ENCODE results near the gene AMIGO1.

Gene AMIGO1

GRCh38 chr1:109466125-109466451 lies 43.4 kb downstream of the AMIGO1 start:
- no peak for TF ChIP-seq CTCF (IDR thresholded peaks at IDR 0.05; ENCODE audit: low read length, missing control alignments)
- DNase-seq (ENCODE audit: low read depth) = no peak
- peak overlapping the region; percentile 40 for H3K4me3 ChIP-seq (replicated peaks; ENCODE audit: low read depth, low read length)

GRCh38 chr1:109457819-109458218 lies 51.7 kb downstream of the AMIGO1 start:
- no peak for TF ChIP-seq CTCF (IDR thresholded peaks at IDR 0.05; ENCODE audit: low read length, missing control alignments)

GRCh38 chr1:109454497-109455133 lies 54.9 kb downstream of the AMIGO1 start:
- no peak for TF ChIP-seq CTCF (IDR thresholded peaks at IDR 0.05; ENCODE audit: low read length, missing control alignments)
- DNase-seq (ENCODE audit: low read depth) = no peak
- H3K4me3 ChIP-seq (replicated peaks; ENCODE audit: low read depth, low read length) = no peak overlapping the region

More at GRCh38 chr1:109457819-109458218, 51.7 kb downstream of the AMIGO1 start:
- no peak for DNase-seq (ENCODE audit: low read depth)
- no peak overlapping the region for H3K4me3 ChIP-seq (replicated peaks; ENCODE audit: low read depth, low read length)
